GM10266 (cell line): ENCODE measurements around the gene KLC1.
"Not testable (repeated sequence)": the region's sequence is repeated elsewhere in the genome, so short reads cannot be mapped to it uniquely, and the experiment has no call there.

Experiments used
- DNase-seq: peaks from one replicate; pipeline ENCODE4 v3.0.0; 2012; ENCODE audit errors: extremely low spot score
- CTCF ChIP-seq: IDR thresholded peaks from 2 replicates; pipeline ENCODE4 v1.5.1; 2012; ENCODE audit warnings: mild to moderate bottlenecking, low read depth; ENCODE audit not compliant: control insufficient read depth, insufficient read depth; ENCODE audit errors: missing control alignments

Gene KLC1

GRCh38 chr14:103597623-103598377 lies 31.2 kb upstream of the KLC1 start:
- no peak for DNase-seq
- no peak for TF ChIP-seq CTCF

GRCh38 chr14:103600503-103600902 lies 28.5 kb upstream of the KLC1 start:
- DNase-seq: no peak
- TF ChIP-seq CTCF: no peak

DNA sequence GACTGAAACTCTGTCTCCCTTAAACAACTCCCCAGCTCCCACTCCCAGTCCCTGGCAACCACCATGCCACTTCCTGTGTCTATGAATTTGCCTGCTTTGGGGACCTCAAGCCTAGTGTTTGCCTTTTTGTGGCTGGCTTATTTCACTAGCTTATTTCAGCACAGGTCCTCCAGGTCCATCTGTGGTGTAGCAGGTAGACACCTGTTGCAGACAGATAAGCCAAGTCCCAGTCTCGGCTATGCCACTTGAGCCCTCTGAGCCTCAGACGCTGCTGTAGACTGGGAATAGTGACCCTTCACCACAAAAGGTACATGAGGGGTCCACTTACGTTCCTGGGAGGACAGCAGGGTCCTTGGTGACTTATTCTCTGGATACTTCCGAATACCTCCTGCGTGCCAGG lies 24.4 kb upstream of the KLC1 start:
- no peak for DNase-seq
- no peak for TF ChIP-seq CTCF

GRCh38 chr14:103606963-103607668 lies 21.9 kb upstream of the KLC1 start:
- DNase-seq: no peak
- peak; percentile 36 for TF ChIP-seq CTCF

- TF ChIP-seq CTCF: no peak
- no peak for DNase-seq
Observed at GRCh38 chr14:103607822-103608221, 21.2 kb upstream of the KLC1 start.

GRCh38 chr14:103609081-103609480 lies 19.9 kb upstream of the KLC1 start:
- not testable (repeated sequence) for DNase-seq

GRCh38 chr14:103611215-103611614 lies 17.8 kb upstream of the KLC1 start:
- no peak for DNase-seq
- no peak for TF ChIP-seq CTCF
